RWPE2 (cell line): Measurements from ENCODE around the gene GRIA4.

Source experiments
- ATAC-seq: fragments of 200-7000 bp; cut with Tn5 transposase; 3 replicates; pipeline ENCODE4 v1.9.1; 2021; ENCODE audit warnings: low read depth
- DNase-seq: peaks from one replicate; pipeline ENCODE4 v3.0.0-alpha.2; 2020; ENCODE audit warnings: low spot score
- H3K27ac ChIP-seq: fragments of 450-650 bp; 2 replicates; pipeline ENCODE4 v1.5.1; 2017; ENCODE audit warnings: mild to moderate bottlenecking; ENCODE audit not compliant: poor library complexity, severe bottlenecking
- H3K27me3 ChIP-seq: fragments of 250-450 bp; sonication (Bioruptor Pico); 2 replicates; pipeline ENCODE4 v1.5.1; 2021; ENCODE audit warnings: mild to moderate bottlenecking, moderate library complexity; ENCODE audit not compliant: insufficient read depth, poor library complexity, severe bottlenecking
- H3K36me3 ChIP-seq: fragments of 250-450 bp; sonication (Bioruptor Pico); 2 replicates; pipeline ENCODE4 v1.5.1; 2020; ENCODE audit warnings: low read depth, mild to moderate bottlenecking, moderate library complexity
- H3K4me1 ChIP-seq: fragments of 250-450 bp; sonication (Bioruptor Pico); 2 replicates; pipeline ENCODE4 v1.5.1; 2021; ENCODE audit warnings: mild to moderate bottlenecking, moderate library complexity; ENCODE audit not compliant: insufficient read depth, poor library complexity, severe bottlenecking
- H3K4me3 ChIP-seq: fragments of 250-450 bp; sonication (Bioruptor Pico); 2 replicates; pipeline ENCODE4 v1.5.1; 2021; ENCODE audit warnings: mild to moderate bottlenecking, moderate library complexity; ENCODE audit not compliant: severe bottlenecking
- H3K9me3 ChIP-seq: fragments of 250-450 bp; sonication (Bioruptor Pico); 2 replicates; pipeline ENCODE4 v1.5.1; 2021; ENCODE audit warnings: mild to moderate bottlenecking, moderate library complexity; ENCODE audit not compliant: severe bottlenecking
- TF ChIP-seq, protein P1 (sequence below): fragments of 450-650 bp; IDR thresholded peaks from one replicate; pipeline ENCODE4 v1.5.1; 2017; ENCODE audit warnings: mild to moderate bottlenecking, moderate library complexity; ENCODE audit not compliant: poor library complexity, severe bottlenecking

GRIA4 gene

DNA sequence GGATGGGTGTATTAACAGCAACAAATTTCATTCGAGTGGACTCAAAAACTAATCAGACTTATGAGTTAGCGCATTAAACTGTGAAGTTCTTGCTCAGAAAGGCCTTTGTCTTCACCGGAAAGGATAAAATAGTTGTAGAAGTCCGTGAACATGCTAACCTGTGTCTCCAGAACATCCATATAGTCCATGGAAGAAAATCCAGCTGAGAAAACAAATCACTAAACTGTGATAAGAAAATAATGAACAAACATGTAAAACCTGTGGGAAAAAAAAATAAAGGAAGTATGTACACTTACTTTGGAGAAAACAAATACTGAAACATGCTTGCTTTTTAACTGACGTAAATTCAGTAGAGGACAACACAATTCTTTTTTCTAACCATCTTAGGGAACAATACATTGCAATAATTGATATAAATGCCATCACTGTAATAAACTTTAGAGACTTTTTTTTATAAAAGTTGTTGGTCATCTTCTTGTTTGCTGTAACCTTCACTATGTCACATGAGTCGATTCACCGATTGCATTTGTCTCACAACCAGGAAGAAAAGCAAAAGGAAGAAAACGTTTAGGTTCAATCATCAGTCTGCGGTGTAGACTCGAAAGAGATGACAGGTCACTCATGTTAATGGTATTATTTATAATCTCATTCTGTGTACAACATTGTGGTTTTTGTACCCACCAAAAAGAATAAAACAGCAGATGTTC is 370.3 kb downstream of the GRIA4 start:
- Histone ChIP-seq H3K36me3 (no peaks in the 10 kb centered on the region), H3K27ac (no peak overlapping the region), H3K27me3 (no peaks in the 10 kb centered on the region), H3K9me3 (no peaks in the 10 kb centered on the region), H3K4me1 (peaks cover 8% of the 10 kb centered on the region), H3K4me3 (no peak overlapping the region)
- ATAC-seq (no peak), DNase-seq (no peak)
- TF ChIP-seq, protein P1, sequence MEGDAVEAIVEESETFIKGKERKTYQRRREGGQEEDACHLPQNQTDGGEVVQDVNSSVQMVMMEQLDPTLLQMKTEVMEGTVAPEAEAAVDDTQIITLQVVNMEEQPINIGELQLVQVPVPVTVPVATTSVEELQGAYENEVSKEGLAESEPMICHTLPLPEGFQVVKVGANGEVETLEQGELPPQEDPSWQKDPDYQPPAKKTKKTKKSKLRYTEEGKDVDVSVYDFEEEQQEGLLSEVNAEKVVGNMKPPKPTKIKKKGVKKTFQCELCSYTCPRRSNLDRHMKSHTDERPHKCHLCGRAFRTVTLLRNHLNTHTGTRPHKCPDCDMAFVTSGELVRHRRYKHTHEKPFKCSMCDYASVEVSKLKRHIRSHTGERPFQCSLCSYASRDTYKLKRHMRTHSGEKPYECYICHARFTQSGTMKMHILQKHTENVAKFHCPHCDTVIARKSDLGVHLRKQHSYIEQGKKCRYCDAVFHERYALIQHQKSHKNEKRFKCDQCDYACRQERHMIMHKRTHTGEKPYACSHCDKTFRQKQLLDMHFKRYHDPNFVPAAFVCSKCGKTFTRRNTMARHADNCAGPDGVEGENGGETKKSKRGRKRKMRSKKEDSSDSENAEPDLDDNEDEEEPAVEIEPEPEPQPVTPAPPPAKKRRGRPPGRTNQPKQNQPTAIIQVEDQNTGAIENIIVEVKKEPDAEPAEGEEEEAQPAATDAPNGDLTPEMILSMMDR, result no peak

DNA sequence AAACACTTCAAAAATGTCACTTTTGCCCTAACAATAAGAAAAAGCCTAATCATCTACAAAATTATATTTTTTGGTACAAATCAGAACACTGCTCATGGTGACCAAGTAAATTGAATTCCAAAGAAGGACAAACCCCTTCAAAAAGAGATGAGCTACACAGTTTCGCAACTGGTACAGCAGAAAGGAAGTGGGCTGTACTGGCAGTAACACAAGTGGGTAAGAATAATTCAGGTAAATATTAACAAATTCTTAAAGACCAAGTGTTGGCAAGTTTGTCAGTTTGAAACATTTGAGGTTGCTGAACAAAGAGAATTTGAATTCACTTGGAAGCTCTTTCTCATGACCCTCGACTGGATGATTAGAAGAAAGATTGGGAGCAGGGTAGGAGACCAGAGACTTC is 376.7 kb downstream of the GRIA4 start:
- Histone ChIP-seq H3K9me3 (no peaks in the 10 kb centered on the region), H3K27ac (no peak overlapping the region), H3K4me3 (no peak overlapping the region), H3K27me3 (no peaks in the 10 kb centered on the region), H3K36me3 (no peaks in the 10 kb centered on the region), H3K4me1 (no peaks in the 10 kb centered on the region)
- ATAC-seq (no peak), DNase-seq (no peak)
- TF ChIP-seq, protein P1, result no peak

DNA sequence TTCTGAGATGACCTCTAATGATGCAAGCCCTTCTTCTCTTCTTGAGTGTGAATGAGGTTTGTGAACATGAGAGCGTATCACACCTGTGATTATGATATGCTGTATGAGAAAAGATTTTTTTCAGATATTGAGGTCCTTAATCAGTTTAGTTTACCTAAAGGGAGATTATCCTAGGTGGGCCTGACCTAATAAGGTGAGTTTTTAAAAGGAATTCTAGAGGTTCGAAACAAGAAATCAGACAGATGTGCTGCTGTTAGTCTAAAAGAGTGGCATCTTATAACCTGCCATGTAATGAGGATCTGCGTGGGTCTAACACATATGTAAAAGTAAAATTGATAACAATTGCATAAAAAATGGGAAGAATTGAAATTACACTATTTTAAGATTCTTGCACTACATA is 378.3 kb downstream of the GRIA4 start:
- DNase-seq, result no peak
- Histone ChIP-seq H3K4me3 (no peak overlapping the region), H3K9me3 (no peaks in the 10 kb centered on the region), H3K27ac (no peak overlapping the region), H3K27me3 (no peaks in the 10 kb centered on the region), H3K36me3 (no peaks in the 10 kb centered on the region), H3K4me1 (no peaks in the 10 kb centered on the region)
- TF ChIP-seq, protein P1, result no peak
- ATAC-seq, result no peak

DNA sequence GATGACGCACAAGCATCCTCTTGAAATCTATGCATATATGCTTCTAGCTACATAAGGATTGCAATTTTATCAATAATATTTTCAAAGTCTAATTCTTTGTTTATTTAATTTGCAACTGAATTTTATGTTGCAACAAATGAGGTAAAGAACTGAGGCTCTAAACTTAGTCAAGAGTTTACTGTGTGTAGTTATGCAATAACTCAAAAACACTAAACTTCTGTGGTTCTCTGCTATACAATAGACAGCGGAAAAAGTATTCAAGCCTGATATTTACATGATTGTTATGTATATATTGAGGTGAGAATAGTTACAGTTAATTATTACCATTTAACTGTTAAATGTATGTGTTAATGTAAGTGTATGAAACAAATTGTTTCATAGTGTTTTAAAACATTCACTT is 379.3 kb downstream of the GRIA4 start:
- Histone ChIP-seq H3K27ac (no peak overlapping the region), H3K27me3 (no peaks in the 10 kb centered on the region), H3K9me3 (no peaks in the 10 kb centered on the region), H3K4me3 (no peak overlapping the region), H3K4me1 (no peaks in the 10 kb centered on the region), H3K36me3 (no peaks in the 10 kb centered on the region)
- ATAC-seq (no peak), DNase-seq (no peak)
- TF ChIP-seq, protein P1, result no peak

DNA sequence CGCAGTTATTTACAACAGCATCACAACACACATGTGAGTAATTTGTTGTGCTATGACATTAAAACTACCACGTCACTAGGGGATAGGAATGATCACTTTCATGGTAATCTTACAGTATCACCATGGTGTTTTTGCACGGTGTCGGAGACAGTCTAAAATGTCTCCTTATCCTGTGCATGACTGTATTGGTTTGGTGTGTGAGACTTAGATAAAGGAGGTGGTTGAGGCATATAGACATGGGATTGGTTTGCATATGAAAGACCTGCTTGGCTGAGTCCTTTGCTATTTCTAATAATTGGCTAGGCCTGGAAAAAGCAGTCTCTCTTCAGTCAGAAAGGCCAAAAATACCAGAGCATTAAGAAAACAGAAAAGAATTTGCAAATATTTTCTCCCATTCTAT is 382.0 kb downstream of the GRIA4 start:
- Histone ChIP-seq H3K27me3 (no peaks in the 10 kb centered on the region), H3K4me1 (no peaks in the 10 kb centered on the region), H3K27ac (no peak overlapping the region), H3K4me3 (no peak overlapping the region), H3K9me3 (no peaks in the 10 kb centered on the region), H3K36me3 (no peaks in the 10 kb centered on the region; the same call in 1 of the 2 replicates)
- ATAC-seq, result no peak
- TF ChIP-seq, protein P1, result no peak
- DNase-seq, result no peak
